ENCODE data around the gene MID1.
"Not testable (repeated sequence)": the region's sequence is repeated elsewhere in the genome, so short reads cannot be mapped to it uniquely, and the experiment has no call there.

MID1 gene

GRCh38 chrX:10615931-10616774, 4.2 kb downstream of the MID1 start:
- no peak for FAIRE-seq

- no peak for FAIRE-seq
Measured at GRCh38 chrX:10612215-10612614, 8.2 kb downstream of the MID1 start.

GRCh38 chrX:10611441-10612090, 8.8 kb downstream of the MID1 start:
- FAIRE-seq = no peak

GRCh38 chrX:10608099-10608498, 12.3 kb downstream of the MID1 start:
- FAIRE-seq = no peak

- no peak for FAIRE-seq
Measured at GRCh38 chrX:10607233-10607632, 13.2 kb downstream of the MID1 start.

GRCh38 chrX:10603612-10604011, 16.8 kb downstream of the MID1 start:
- no peak for FAIRE-seq

GRCh38 chrX:10602646-10603045, 17.7 kb downstream of the MID1 start:
- FAIRE-seq = no peak

- no peak for FAIRE-seq
Measured at GRCh38 chrX:10600479-10600878, 19.9 kb downstream of the MID1 start.

GRCh38 chrX:10598540-10598939, 21.8 kb downstream of the MID1 start:
- no peak for FAIRE-seq

- no peak for FAIRE-seq
Measured at GRCh38 chrX:10597871-10598270, 22.5 kb downstream of the MID1 start.

GRCh38 chrX:10591363-10592335, 28.7 kb downstream of the MID1 start:
- FAIRE-seq = no peak

- FAIRE-seq = not testable (repeated sequence)
Measured at GRCh38 chrX:10589787-10590186, 30.6 kb downstream of the MID1 start.

- FAIRE-seq = no peak
Measured at GRCh38 chrX:10589098-10589497, 31.3 kb downstream of the MID1 start.

GRCh38 chrX:10584882-10585281, 35.5 kb downstream of the MID1 start:
- not testable (repeated sequence) for FAIRE-seq

GRCh38 chrX:10582945-10583344, 37.4 kb downstream of the MID1 start:
- no peak for FAIRE-seq

- FAIRE-seq = no peak
Measured at GRCh38 chrX:10582215-10582733, 38.1 kb downstream of the MID1 start.

GRCh38 chrX:10579112-10580011, 41.0 kb downstream of the MID1 start:
- FAIRE-seq = no peak

GRCh38 chrX:10578527-10578926, 41.9 kb downstream of the MID1 start:
- FAIRE-seq = no peak

GRCh38 chrX:10577853-10578252, 42.5 kb downstream of the MID1 start:
- no peak for FAIRE-seq

- FAIRE-seq = no peak
Measured at GRCh38 chrX:10576777-10577447, 43.5 kb downstream of the MID1 start.

- FAIRE-seq = no peak
Measured at GRCh38 chrX:10576186-10576585, 44.2 kb downstream of the MID1 start.
